Measurements from ENCODE around the gene ZNF266.

Gene ZNF266

DNA sequence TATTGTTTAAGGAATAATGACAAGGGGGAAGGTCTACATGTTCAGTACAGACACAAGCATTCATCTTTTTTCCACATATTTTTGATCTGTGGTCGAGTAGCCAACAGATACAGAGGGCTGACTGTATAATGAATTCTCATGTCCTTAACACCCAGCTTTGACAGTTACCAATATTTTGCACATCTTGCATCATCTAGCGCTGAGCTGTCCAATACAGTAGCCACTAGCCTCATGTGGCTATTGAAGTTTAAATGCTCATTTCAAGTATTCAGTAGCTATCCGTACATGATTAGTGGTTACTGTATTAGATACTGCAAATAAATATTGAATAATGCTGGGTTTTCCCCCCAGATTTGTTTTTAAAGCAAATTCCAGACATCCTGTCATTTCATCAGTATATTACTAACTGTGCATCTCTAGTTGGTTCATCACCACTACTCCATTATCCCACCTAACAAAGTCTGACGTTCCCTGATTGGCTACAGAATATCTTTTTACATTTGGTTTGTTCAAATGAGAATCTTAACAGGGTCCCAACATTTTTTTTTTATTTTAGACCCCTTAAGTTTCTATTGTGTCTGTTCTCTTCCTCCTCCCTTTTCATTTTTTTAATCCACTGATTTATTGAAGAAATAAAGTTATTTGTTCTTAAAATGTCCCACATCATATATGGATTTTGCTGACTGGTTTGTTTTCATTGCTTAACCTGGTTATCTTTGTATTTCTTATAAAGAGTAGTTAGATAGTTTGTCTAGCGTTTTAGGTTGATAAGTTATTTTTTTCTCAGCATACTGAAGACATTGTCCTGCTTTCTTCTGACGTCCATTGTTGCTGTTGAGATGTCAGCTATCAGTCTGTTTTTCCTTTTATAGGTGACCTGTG lies 64.4 kb downstream of the ZNF266 start:
- no peak for DNase-seq
- Histone ChIP-seq H2BK5ac (ENCODE audit: low read depth, low read length, poor library complexity) (no peak overlapping the region), H3K27ac (ENCODE audit: low read depth, low read length) (no peak overlapping the region), H3K9ac (ENCODE audit: low read length) (no peak overlapping the region), H4K12ac (ENCODE audit: low read depth, low read length) (no peak overlapping the region), H4K91ac (ENCODE audit: low read depth, low read length) (no peak overlapping the region), H2AFZ (ENCODE audit: insufficient read depth, low read length, poor library complexity) (no peak overlapping the region), H3K18ac (ENCODE audit: low read length) (no peak overlapping the region), H3K4me2 (ENCODE audit: low read length) (no peak overlapping the region), H2AK5ac (ENCODE audit: low read length) (no peak overlapping the region), H3K9me3 (ENCODE audit: insufficient read depth, low read depth, low read length) (peaks cover 4% of the 10 kb centered on the region), H4K8ac (ENCODE audit: low read depth, low read length) (no peak overlapping the region), H2BK12ac (ENCODE audit: low read length) (no peak overlapping the region), H3K4ac (ENCODE audit: low read depth, low read length) (no peak overlapping the region), H3K79me2 (ENCODE audit: control insufficient read depth, insufficient read depth, low read length, poor library complexity) (no peaks in the 10 kb centered on the region), H3K4me1 (ENCODE audit: control insufficient read depth in 1 of 2, insufficient read depth in 2 of 2, low read length in 2 of 2) (no peaks in the 10 kb centered on the region), H3K27me3 (ENCODE audit: insufficient read depth, low read length) (no peaks in the 10 kb centered on the region), H3K14ac (ENCODE audit: low read length) (no peak overlapping the region), H3K4me3 (ENCODE audit: low read depth, low read length) (no peak overlapping the region), H3K36me3 (ENCODE audit: control insufficient read depth in 1 of 2, insufficient read depth in 2 of 2, low read length in 2 of 2) (peaks cover 0 to 2% of the 10 kb centered on the region in 2 experiments), H2BK120ac (ENCODE audit: insufficient read depth, low read length, poor library complexity) (no peak overlapping the region), H3K79me1 (ENCODE audit: low read length) (no peaks in the 10 kb centered on the region), H3K23ac (ENCODE audit: low read length) (no peak overlapping the region)
- WGBS (ENCODE audit: extremely low coverage, insufficient coverage, insufficient read length): no CpG with 5 or more reads among the region's 6 CpGs

DNA sequence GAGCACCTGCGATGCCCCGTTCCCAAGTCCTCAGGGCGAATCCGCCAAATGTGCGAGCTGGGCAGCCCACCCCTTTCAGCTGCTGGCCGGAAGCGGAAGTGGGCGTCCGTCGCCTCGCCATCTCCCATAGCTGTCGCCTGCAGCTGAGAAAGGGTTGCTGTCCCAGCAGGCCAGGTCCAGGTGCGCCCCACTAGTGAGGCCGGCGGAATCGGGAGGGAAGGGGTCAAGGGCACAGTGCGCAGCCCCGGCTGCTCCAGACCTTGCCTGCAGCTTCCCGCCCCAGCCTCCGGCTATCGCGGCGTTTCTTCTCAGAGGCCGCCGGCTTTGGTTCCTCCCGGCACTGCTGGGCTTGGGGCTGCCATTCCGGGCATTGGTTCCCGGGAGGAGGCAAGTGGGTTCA lies 72.5 kb downstream of the ZNF266 start, which contains the start of gene ZNF177:
Gene ZNF177, plus strand, starts transcription at position 109 of the 400 bp plus-strand sequence. CDS start 15,299 bp downstream, outside the sequence.
- no peaks in the 10 kb centered on the region for H3K27me3 ChIP-seq (ENCODE audit: insufficient read depth, low read length)
- peaks cover 0 to 4% of the 10 kb centered on the region in 2 experiments for H3K36me3 ChIP-seq (ENCODE audit: control insufficient read depth in 1 of 2, insufficient read depth in 2 of 2, low read length in 2 of 2)
- no peak within 1 kb of the TSS for H3K27ac ChIP-seq (ENCODE audit: low read depth, low read length)
- H2AFZ ChIP-seq (ENCODE audit: insufficient read depth, low read length, poor library complexity): no peak within 1 kb of the TSS
- H2BK5ac ChIP-seq (ENCODE audit: low read depth, low read length, poor library complexity): no peak within 1 kb of the TSS
- H3K18ac ChIP-seq (ENCODE audit: low read length): no peak within 1 kb of the TSS
- H3K4me2 ChIP-seq (ENCODE audit: low read length): no peak within 1 kb of the TSS
- H3K79me2 ChIP-seq (ENCODE audit: control insufficient read depth, insufficient read depth, low read length, poor library complexity): no peaks in the 10 kb centered on the region
- no peak for DNase-seq
- H3K4me3 ChIP-seq (ENCODE audit: low read depth, low read length): no peak within 1 kb of the TSS
- H3K9me3 ChIP-seq (ENCODE audit: insufficient read depth, low read depth, low read length): peaks cover 12% of the 10 kb centered on the region
- H3K14ac ChIP-seq (ENCODE audit: low read length): no peak within 1 kb of the TSS
- H2AK5ac ChIP-seq (ENCODE audit: low read length): no peak within 1 kb of the TSS
- H2BK120ac ChIP-seq (ENCODE audit: insufficient read depth, low read length, poor library complexity): no peak within 1 kb of the TSS
- no peak within 1 kb of the TSS for H3K9ac ChIP-seq (ENCODE audit: low read length)
- no peak within 1 kb of the TSS for H4K8ac ChIP-seq (ENCODE audit: low read depth, low read length)
- H4K91ac ChIP-seq (ENCODE audit: low read depth, low read length): no peak within 1 kb of the TSS
- no peaks in the 10 kb centered on the region for H3K79me1 ChIP-seq (ENCODE audit: low read length)
- H4K12ac ChIP-seq (ENCODE audit: low read depth, low read length): no peak within 1 kb of the TSS
- no peak within 1 kb of the TSS for H3K23ac ChIP-seq (ENCODE audit: low read length)
- H3K4ac ChIP-seq (ENCODE audit: low read depth, low read length): no peak within 1 kb of the TSS
- no peak within 1 kb of the TSS for H2BK12ac ChIP-seq (ENCODE audit: low read length)
- H3K4me1 ChIP-seq (ENCODE audit: control insufficient read depth in 1 of 2, insufficient read depth in 2 of 2, low read length in 2 of 2): no peaks in the 10 kb centered on the region
- WGBS (ENCODE audit: extremely low coverage, insufficient coverage, insufficient read length): no CpG with 5 or more reads among the region's 28 CpGs

Measured in trophoblast cell (in vitro differentiated cells and primary cell).